ENCODE data around the gene CSTPP1.

DNA sequence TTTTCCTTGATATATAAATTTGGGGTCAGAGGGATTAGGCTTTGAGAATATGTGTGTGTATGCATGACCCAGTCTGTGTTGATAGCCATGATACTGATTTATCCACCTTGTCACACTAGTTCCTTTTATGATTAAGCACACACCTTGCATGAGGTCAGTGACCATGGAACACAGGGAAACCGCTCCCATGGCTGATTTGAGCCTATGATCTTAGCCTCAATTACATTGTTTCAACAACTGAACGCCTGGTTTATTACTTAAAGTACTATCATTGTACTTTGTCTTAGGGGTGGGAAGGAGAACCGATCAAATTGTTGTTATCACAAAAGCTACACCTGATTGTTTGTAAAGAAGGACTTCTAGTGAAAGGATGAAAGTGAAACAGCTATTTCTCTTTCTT is 169.4 kb downstream of the CSTPP1 start:
- TF ChIP-seq CTCF (IDR thresholded peaks at IDR 0.05) (no peak), EP300 (IDR thresholded peaks at IDR 0.05; ENCODE audit: low read depth) (no peak), POLR2A (IDR thresholded peaks at IDR 0.05) (no peak)
